ENCODE measurements around the gene XAGE1A. TPM values are rescaled to one million over a fixed set of nuclear protein-coding genes. Genes with fewer than 3 reads are reported as not detected.

XAGE1A gene
- total RNA-seq, 2 experiments from 2014 or later = not detected

Other genes starting within 250 kb of the XAGE1A start
- not detected for gene XAGE2, start 126.8 kb upstream of the XAGE1A start, total RNA-seq
- not detected for gene XAGE1B, start 21.3 kb downstream of the XAGE1A start, total RNA-seq
- gene SSX7, start 159.1 kb downstream of the XAGE1A start, total RNA-seq = not detected
- not detected for gene SSX2, start 211.4 kb downstream of the XAGE1A start, total RNA-seq